K562 (cell line): ENCODE data around the gene HAPSTR1. TPM values are rescaled to one million over a fixed set of nuclear protein-coding genes. Genes with fewer than 3 reads are reported as not detected.

Experiments
- BMI1 ChIP-seq: fragments of 150-350 bp; IDR thresholded peaks from 2 replicates; pipeline ENCODE4 v1.6.1; 2014; ENCODE audit warnings: low read length
- CBX2 ChIP-seq: fragments of 200-600 bp; sonication (generic); IDR thresholded peaks from one replicate; pipeline ENCODE4 v1.6.1; 2012; ENCODE audit warnings: mild to moderate bottlenecking, low read length, inconsistent platforms; ENCODE audit not compliant: insufficient read depth, poor library complexity, severe bottlenecking
- CHD4 ChIP-seq: fragments of 200-600 bp; sonication (generic); IDR thresholded peaks from 3 replicates; pipeline ENCODE4 v1.6.1; 2012; ENCODE audit warnings: low read depth, mild to moderate bottlenecking, mixed read lengths, low read length, inconsistent platforms; ENCODE audit not compliant: insufficient read depth, insufficient replicate concordance, poor library complexity, severe bottlenecking
- CHD7 ChIP-seq: fragments of 200-600 bp; sonication (generic); IDR thresholded peaks from one replicate; pipeline ENCODE4 v1.6.1; 2012; ENCODE audit warnings: mild to moderate bottlenecking, low read depth, low read length, inconsistent platforms
- DDX20 ChIP-seq: fragments of 450-650 bp; IDR thresholded peaks from 2 replicates; pipeline ENCODE4 v1.6.1; 2016; ENCODE audit warnings: missing genetic modification characterization, low read depth, mild to moderate bottlenecking, missing compliant biosample characterization, moderate library complexity
- EZH2 ChIP-seq: IDR thresholded peaks from 2 replicates; pipeline ENCODE4 v1.6.1; 2012; ENCODE audit warnings: low read depth, mild to moderate bottlenecking, inconsistent platforms, low read length, borderline replicate concordance
- FOSL1 ChIP-seq: fragments of 200-800 bp; sonication (Bioruptor generic); conservative IDR thresholded peaks from 2 replicates; pipeline ENCODE4 v1.6.1; 2016; ENCODE audit warnings: missing genetic modification characterization, missing compliant biosample characterization
- HDGF ChIP-seq: fragments of 450-650 bp; IDR thresholded peaks from 2 replicates; pipeline ENCODE4 v1.6.1; 2016
- KLF1 ChIP-seq: fragments of 450-650 bp; IDR thresholded peaks from 2 replicates; pipeline ENCODE4 v1.6.1; 2016; ENCODE audit warnings: missing genetic modification characterization, missing compliant biosample characterization
- MLX ChIP-seq, 2 experiments: fragments of 450-650 bp in 1 of 2; sonication (generic) in 1 of 2; formaldehyde crosslinking; conservative IDR thresholded peaks; 2 replicates each; pipeline versions ENCODE4 v1.4.0 to v1.8.1; 2020 to 2022; ENCODE audit warnings: mild to moderate bottlenecking in 1 of 2, missing genetic modification reagents in 1 of 2
- NFIX ChIP-seq: fragments of 250-450 bp; sonication (Bioruptor Pico); IDR thresholded peaks from 2 replicates; pipeline ENCODE4 v1.4.0; 2020; ENCODE audit warnings: low read depth, mild to moderate bottlenecking, moderate library complexity
- NFYB ChIP-seq: IDR thresholded peaks from 2 replicates; pipeline ENCODE4 v1.6.1; 2011; ENCODE audit warnings: mild to moderate bottlenecking, moderate library complexity; ENCODE audit not compliant: insufficient read length; ENCODE audit errors: extremely low read depth
- PHF20 ChIP-seq: fragments of 450-650 bp; IDR thresholded peaks from 2 replicates; pipeline ENCODE4 v1.6.1; 2018; ENCODE audit not compliant: partially characterized antibody
- TCF7L2 ChIP-seq: fragments of 150-350 bp; IDR thresholded peaks from 2 replicates; pipeline ENCODE4 v1.6.1; 2016; ENCODE audit warnings: low read depth, mild to moderate bottlenecking, low read length, moderate library complexity
- U2AF2 ChIP-seq: fragments of 200-400 bp; formaldehyde crosslinking; optimal IDR thresholded peaks from 2 replicates; pipeline ENCODE3; 2017; ENCODE audit warnings: low read depth, mild to moderate bottlenecking, low read length
- ZBTB8A ChIP-seq: fragments of 450-650 bp; IDR thresholded peaks from 2 replicates; pipeline ENCODE4 v1.6.1; 2018; ENCODE audit warnings: mild to moderate bottlenecking, moderate library complexity; ENCODE audit not compliant: partially characterized antibody
- ZNF232 ChIP-seq: sonication (generic); formaldehyde crosslinking; IDR thresholded peaks from 2 replicates; pipeline ENCODE4 v1.8.0; 2022; ENCODE audit warnings: mild to moderate bottlenecking, missing genetic modification reagents
- ZNF589 ChIP-seq: fragments of 200-800 bp; sonication (Bioruptor generic); IDR thresholded peaks from 2 replicates; pipeline ENCODE4 v1.6.1; 2016; ENCODE audit warnings: low read depth, missing genetic modification characterization, missing compliant biosample characterization
- polyA plus RNA-seq, 8 experiments: library from polyadenylated mRNA; depleted of rRNA in 4 of 8; stranded (reverse) in 5 of 8; unstranded in 3 of 8; fragments of >200 nt; fragmentation: Nextera tagmentation in 2 of 8; fragmentation: Illumina TruSeq in 1 of 8; extraction: Ambion mirVana in 2 of 8; extraction: Trizol in 1 of 8; gene quantifications; 2 replicates each; pipeline versions ENCODE4 v1.2.1 to v1.2.3, GENCODE V29; 2011 to 2014; ENCODE audit warnings: inconsistent platforms in 1 of 8, missing spikeins in 1 of 8
- total RNA-seq, 7 experiments: library from RNA; depleted of rRNA in 6 of 7; stranded (reverse); fragments of >200 nt in 6 of 7; fragmentation: Illumina TruSeq in 2 of 7; extraction: Trizol in 2 of 7; gene quantifications; 2 replicates each; pipeline versions ENCODE4 v1.2.1 to v1.2.3, GENCODE V29; 2011 to 2021; ENCODE audit warnings: low replicate concordance in 1 of 7

HAPSTR1 gene
- total and polyA plus RNA-seq, 9 of the 15 experiments (the other 6 are each of a cell fraction or from before 2014, with no cell fraction given), result 10.8 to 67.9 (median 36.5) TPM

- TF ChIP-seq FOSL1 (no peak), NFIX (CRISPR knock-in tag) (no peak), BMI1 (no peak), DDX20 (tag) (no peak), HDGF (no peak), ZNF232 (CRISPR knock-in tag) (no peak), MLX (CRISPR knock-in tag; conservative IDR thresholded peaks at IDR 0.05) (no peak), CBX2 (no peak), NFYB (no peak), EZH2 (no peak), CHD7 (no peak), CHD4 (no peak), PHF20 (no peak), ZNF589 (no peak), ZBTB8A (no peak), TCF7L2 (no peak), KLF1 (tag) (no peak), U2AF2 (no peak)
These were observed 48.5 kb downstream of the HAPSTR1 start (continued) for GRCh38 chr16:9139965-9140364.
